CD4-positive, alpha-beta T cell treated with Interleukin-1 beta for 1 hour (primary cell): ENCODE measurements around the gene SCN4A.
A peak's percentile ranks its signal among the peaks of the same experiment; 100 is the strongest.
"Not testable (repeated sequence)": the region's sequence is repeated elsewhere in the genome, so short reads cannot be mapped to it uniquely, and the experiment has no call there.

Experiments used
- DNase-seq, 2 donors: peaks; one replicate each; pipeline ENCODE4 v3.0.0-alpha.2; 2020 to 2022

SCN4A gene

GRCh38 chr17:63984651-63985386, 12.1 kb upstream of the SCN4A start:
- DNase-seq = peak; percentile 72 to 75

- DNase-seq = no peak
Measured at GRCh38 chr17:63984236-63984635, 11.5 kb upstream of the SCN4A start.

- no peak for DNase-seq
Measured at GRCh38 chr17:63983320-63983719, 10.6 kb upstream of the SCN4A start.

GRCh38 chr17:63982641-63983040, 9.9 kb upstream of the SCN4A start:
- DNase-seq = not testable (repeated sequence)

- DNase-seq = no peak
Measured at GRCh38 chr17:63978272-63979200, 5.8 kb upstream of the SCN4A start.

GRCh38 chr17:63976702-63977101, 4.0 kb upstream of the SCN4A start:
- DNase-seq = no peak

- no peak for DNase-seq
Measured at GRCh38 chr17:63975541-63976092, 2.9 kb upstream of the SCN4A start.

- no peak for DNase-seq
Measured at GRCh38 chr17:63974594-63975192, 2.0 kb upstream of the SCN4A start.

- no peak for DNase-seq
Measured at GRCh38 chr17:63973930-63974593, 1.3 kb upstream of the SCN4A start.

- DNase-seq = no peak
Measured at GRCh38 chr17:63973247-63973646, 529 bp upstream of the SCN4A start.

- DNase-seq = no peak
Measured at GRCh38 chr17:63969278-63969677, 3.4 kb downstream of the SCN4A start.

GRCh38 chr17:63967953-63968352, 4.8 kb downstream of the SCN4A start:
- no peak for DNase-seq

GRCh38 chr17:63966646-63967264, 6.0 kb downstream of the SCN4A start:
- peak; percentile 22 to 28 for DNase-seq

GRCh38 chr17:63963123-63963522, 9.6 kb downstream of the SCN4A start:
- no peak for DNase-seq

GRCh38 chr17:63962298-63962744, 10.4 kb downstream of the SCN4A start:
- DNase-seq = no peak

GRCh38 chr17:63961355-63962212, 11.1 kb downstream of the SCN4A start:
- DNase-seq = peak; percentile 48 to 72

- no peak for DNase-seq
Measured at GRCh38 chr17:63960430-63960829, 12.3 kb downstream of the SCN4A start.

GRCh38 chr17:63960006-63960405, 12.7 kb downstream of the SCN4A start:
- DNase-seq = no peak

- DNase-seq = no peak
Measured at GRCh38 chr17:63956296-63956920, 16.3 kb downstream of the SCN4A start.

- DNase-seq = no peak
Measured at GRCh38 chr17:63955791-63956190, 16.9 kb downstream of the SCN4A start.

- DNase-seq = no peak
Measured at GRCh38 chr17:63955232-63955631, 17.5 kb downstream of the SCN4A start.
